Measurements from ENCODE around the gene CRIP1.

Gene CRIP1, protein sequence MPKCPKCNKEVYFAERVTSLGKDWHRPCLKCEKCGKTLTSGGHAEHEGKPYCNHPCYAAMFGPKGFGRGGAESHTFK

DNA sequence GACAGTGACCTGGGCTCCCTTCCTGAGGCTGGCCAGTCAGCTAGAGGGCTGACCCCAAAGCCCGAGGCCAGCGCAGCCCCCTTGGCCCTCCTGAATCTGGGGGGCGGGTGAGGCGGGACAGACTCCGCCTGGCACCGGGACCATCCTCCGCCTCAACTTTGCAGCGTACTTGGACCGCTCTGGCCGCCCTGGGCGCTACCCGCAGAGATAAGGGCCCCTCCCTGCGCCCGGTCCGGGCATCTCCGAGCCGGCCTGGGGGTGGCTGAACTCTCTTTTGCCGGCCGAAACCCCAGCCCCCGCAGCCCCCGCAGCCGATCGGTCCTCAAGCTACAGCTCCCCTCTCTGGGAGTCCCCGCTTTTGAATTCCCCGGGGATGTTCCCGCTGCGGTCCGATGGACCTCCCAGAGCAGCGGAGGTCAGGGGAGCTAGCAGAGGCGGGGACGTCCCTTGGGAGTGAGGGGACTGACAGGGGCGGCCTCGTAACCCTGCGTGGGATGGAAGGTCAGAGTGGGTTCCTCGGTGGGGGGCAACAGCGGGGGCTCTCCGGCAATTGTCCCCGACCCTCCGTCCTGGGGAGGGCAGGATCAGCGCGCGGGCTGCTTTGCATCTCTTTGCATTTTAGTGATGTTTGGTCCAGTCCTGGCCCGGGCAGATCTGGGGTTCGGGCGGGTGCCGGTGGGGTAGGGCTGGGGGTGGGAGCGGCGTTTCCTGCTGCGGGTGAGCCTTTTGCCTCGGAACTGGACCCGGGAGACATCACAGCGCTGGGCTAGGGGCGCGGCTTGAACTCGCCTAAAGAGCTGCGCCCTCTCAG lies at the start of gene CRIP1:
CRIP1 (plus strand) TSS at position 724 of the 811 bp plus-strand sequence. CDS start 374 bp downstream, outside the sequence.
- DNase-seq (ENCODE audit: low read depth, low spot score): no peak

DNA sequence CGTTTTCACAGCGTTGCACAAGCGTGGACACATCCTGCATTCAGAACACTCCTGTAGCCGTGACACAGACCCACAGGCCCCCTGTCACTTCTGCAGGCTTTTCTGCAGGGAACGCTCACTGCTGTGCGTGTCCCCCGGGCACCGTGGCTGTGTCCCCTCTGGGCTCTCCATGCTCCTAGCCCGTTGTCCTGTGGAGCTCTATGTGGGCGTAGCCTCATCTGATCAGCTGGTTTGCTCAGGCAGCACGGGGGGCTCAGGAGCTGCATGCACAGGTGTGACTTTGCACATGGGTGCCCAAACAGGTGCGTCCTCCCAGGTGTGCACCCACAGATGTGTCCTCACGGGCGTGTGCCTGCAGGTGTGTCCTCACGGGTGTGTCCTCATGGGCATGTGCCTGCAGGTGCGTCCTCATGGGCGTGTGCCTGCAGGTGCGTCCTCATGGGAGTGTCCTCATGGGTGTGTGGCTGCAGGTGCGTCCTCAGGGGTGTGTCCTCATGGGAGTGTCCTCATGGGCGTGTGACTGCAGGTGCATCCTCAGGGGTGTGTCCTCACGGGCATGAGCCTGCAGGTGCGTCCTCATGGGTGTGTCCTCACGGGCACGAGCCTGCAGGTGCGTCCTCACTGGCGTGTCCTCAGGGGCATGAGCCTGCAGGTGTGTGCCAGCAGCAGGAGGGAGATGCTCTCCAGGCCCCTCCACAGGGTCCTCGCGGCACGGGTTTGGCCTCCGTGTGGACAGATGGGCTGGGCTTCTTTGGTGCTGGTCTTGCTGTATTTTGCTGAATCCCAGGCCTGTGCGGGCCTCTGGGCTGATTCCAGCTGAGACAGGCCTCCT lies 49.6 kb upstream of the CRIP1 start:
- DNase-seq (ENCODE audit: low read depth, low spot score): no peak

DNA sequence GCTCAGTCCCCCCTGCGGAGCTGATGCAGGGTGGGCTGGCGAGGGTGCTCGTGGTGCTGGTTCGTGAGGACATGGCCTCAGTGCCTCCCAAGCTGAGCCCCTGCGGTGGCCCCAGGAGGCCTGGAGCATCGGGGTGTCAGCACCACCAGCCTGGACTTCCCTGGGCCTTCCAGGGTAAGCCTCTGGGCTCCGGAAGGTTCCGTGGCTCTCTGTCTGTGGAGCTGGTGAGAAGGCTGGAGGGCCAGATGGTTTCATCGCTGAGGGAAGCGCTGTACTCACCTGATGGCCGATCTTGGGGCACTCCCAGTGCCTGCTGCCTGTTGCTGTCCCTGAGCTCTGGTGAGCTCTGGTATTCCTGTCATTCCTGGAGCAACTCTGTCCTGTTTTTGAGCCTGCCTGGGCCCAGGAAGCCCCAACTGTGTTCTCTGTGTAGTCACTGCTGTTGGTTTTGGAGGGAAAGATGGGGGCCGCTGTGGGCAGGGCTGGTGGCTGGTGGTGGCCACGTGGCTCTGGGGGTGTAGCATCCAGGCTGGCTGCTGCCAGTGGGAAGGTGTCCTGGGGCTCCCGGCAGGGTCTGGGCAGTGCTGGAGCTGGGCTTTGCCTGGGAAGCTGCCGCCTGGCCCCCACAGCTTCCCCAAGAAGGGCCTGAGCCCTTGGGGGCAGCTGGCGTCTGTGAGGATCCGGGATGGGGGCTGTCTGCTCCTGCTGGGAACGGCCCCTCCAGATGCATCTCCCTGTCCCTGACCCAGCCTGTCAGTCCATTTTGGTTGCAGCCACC lies 48.8 kb upstream of the CRIP1 start:
- no peak for DNase-seq (ENCODE audit: low read depth, low spot score)

DNA sequence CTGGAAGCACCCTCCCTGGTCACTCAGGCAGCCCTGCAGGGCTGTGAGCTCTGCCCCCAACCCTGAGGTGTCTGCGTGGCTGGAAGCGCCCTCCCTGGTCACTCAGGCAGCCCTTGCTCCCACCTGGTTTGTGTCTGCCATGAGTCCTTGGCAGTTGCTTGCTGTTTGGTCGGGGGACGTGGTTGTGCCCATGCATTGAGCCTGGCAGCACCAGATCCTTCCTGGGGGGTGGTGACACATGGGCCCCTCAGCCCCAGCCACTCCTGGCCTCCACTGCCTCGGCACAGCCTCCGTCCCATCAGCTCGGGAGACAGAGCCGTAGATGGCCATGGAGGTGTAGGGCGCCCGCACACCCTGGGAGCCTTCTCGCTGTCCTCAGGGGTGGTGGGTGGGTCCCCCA lies 47.5 kb upstream of the CRIP1 start:
- no peak for DNase-seq (ENCODE audit: low read depth, low spot score)

DNA sequence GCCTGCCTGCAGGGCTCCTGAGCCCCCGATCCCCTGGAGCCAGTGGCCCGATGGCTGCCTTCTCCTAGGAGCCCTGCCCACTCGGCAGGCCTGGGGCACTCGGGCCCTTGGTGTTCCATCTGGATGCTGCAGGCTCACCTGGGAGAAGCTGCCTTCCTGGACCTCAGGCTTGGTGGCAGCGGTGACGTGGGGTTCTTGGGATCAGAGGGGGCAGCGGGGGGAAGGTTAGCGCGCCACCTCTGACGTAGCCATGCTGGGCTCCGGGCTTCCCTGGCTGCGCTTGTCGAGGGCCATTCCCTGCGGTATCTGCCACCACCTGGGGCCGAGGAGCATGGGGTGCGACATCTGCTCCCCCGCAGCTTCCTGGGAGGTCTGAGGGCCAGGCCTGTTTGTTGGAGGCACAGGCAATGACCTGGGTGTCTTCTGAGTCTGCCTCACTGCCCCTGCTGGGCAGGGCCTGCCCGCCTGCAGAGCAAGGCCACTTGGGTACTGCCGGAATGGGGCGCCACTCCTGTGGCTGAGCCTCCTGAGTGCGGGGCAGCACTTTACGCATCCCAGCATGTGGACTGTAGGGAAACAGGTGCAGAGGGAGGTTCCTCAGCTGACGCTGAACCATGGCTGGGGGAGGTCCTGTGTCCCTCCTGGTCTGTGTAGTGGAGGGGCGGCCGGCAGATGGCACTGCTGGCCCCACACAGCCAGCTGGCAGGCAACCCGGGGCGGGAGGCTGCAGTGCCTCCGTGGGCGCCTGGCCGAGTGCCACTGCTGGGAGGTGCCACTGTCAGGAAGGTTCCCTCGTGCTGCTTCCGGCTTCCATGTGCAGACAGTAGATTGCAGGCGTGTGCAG lies 46.8 kb upstream of the CRIP1 start:
- no peak for DNase-seq (ENCODE audit: low read depth, low spot score)

DNA sequence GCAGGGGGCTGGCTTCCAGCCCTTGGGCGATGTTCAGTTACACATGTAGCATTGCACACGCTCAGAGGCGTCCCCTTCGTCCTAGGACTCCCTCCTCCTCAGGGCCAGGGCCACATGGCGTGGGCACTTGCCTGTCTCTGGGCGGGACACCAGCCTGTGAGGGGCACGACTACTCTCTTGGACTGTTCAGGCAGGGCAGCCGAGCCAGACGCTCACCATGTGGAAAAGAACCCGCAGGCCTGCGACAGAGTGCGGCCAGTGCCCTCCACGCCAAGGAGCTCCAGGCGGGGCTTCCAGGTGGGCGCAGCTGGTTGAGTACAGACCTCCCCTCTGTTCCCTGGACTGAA lies 46.2 kb upstream of the CRIP1 start:
- DNase-seq (ENCODE audit: low read depth, low spot score): no peak

DNA sequence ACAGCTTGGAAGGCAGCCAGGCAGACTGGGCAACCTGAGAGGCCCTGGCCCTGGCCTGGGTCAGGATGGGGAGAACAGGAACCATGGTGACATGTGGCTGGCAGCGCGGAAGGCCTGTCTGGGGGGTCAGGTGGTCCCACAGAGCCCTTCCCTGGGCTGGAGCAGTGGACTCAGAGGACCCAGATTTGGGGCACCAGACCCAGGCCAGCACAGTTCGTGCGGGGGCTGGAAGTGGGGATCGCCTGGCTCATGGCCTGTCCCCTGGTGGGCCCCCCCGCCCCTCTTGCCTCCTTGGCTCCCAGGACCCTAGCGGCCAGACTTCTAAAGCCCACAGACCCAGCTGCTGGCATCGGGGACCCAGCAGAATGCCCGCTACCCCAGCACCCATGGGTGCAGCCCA lies 45.7 kb upstream of the CRIP1 start:
- DNase-seq (ENCODE audit: low read depth, low spot score): no peak

DNA sequence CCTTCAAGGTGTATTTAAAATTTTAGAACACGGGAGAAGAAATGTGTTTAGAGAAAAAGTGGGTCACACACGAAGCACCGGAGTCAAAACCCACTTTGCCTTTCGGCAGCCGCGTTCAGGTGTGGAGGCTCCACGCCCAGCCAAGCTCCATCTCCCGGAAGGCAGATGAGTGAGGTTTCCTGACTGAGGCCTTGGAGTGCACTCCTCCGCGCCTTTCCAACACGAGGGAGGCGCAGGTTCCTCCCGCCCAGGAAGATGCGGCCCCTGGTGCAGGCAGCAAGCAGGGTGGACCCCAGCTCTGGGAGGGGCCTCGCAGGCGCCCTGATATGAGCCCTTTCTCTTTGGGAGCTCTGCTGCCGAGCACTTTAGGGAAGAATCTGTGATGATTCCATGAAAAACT lies 44.6 kb upstream of the CRIP1 start:
- no peak for DNase-seq (ENCODE audit: low read depth, low spot score)

DNA sequence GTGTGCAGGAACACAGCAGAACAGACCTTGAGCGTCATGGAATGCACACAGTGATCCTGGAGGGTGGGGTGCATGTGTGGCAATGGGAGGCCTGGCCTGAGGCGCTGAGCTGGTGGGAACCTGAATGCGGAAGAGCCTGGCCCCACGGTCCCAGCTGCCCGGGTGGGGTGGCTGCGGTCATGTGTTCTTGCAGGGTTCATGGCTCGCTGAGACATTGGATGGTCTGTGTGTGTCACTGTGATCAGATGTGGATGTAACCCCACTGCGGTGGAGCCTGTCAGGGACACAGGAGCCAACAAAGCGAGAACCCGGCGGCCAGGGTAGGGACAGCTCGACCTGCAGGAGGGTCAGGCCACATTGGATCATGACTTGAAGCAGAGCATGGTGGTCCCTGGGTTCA lies 43.9 kb upstream of the CRIP1 start:
- DNase-seq (ENCODE audit: low read depth, low spot score): no peak

DNA sequence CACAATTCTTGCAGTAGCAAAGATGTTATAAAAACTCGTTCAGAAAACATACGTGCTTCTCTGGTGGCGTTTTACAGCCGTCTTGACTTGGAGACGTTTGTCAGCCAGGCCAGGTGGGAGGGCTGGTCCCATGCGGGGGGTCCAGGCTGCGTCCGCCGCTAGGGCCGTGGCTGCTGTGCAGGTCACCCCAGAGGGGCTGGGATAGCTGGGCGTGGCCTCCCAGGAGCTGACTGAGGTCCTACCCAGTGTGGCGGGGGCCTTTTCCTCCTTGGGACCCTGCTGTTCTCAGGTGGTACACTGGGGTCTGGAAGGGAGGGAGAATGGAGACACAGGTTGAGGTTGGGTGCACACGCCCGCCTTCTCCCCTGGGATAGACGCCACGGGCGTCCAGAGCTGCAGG lies 41.8 kb upstream of the CRIP1 start:
- no peak for DNase-seq (ENCODE audit: low read depth, low spot score)

DNA sequence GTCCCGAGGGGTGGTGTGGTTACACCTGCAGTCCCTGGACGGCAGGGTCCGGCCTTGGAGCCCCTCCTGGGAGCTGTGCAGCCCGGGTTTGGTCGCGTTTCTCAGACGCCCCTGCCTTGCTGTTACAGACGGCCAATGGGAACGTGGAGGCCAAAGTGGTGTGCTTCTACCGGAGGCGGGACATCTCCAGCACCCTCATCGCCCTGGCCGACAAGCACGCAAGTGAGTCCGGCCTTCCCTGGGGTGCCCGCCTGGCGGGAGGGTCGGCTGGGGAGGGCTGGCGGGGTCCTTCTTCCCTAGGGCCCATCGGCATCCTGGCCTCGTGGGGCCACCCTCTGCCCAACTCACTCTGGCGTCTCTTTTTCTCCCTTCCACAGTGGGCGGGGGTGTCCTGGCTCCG lies 41.4 kb upstream of the CRIP1 start:
- no peak for DNase-seq (ENCODE audit: low read depth, low spot score)

DNA sequence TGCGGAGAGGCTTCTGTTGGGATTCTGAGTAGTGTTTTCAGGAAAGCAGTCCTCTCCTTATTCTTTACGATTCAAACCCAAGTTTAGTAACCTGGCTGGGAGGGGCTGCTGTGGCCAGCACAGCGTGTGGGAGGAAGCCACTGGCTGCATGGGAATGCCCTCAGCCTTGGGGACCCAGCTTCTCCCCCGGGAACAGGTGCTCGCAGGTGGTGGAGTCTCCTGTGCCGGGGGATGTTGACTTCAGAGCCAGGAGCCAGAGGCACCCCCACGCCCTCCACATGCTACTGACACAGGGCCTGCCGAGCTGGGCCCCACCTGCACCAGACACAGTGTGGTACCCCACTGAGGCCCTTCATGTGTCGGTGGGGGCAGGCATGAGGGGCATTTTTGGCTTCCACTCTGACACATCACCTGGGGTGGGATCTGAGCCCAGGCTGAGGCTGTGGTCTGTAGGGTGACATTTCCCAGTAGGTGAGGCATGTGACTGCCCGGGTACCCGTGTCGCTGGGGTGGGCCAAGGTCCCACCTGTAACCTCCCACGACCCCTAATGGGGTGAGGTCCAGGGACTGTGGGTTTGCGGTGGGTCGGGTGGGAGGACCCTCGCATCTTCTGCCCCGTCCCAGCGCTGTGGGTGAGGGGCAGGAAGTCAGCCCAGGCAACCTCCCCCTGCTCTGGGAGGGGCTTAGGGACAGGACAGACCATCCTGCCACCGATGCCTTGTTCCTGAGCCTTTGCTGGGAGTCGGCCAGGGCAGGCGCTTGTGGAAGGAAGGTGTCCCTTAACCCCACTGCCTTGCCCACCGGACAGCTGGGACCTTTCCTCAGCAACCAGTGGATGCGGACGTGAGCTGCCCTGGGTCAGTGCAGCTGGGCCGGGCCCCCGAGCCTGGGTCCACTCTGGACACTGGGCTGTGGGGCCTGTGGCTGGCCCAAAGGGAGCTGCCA lies 40.5 kb upstream of the CRIP1 start:
- no peak for DNase-seq (ENCODE audit: low read depth, low spot score)

DNA sequence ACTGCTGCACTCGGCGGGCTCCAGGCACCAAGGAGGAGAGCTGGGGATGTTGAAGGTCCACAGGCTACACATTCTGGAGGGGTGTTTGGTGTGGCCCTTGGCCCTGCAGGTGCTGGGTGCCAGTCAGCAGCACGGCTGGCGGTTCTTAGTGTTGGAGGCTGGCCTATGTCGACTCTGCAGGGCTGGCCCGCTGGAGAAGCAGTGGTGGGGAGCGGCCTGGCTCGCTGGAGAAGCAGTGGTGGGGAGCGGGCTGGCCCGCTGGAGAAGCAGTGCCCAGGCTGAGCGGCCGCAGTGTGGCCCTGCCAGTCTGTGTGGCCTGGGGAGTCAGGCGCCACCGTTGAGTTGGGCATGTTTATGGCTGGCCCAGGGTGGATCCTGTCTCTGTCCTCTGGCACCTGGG lies 39.7 kb upstream of the CRIP1 start:
- no peak for DNase-seq (ENCODE audit: low read depth, low spot score)

DNA sequence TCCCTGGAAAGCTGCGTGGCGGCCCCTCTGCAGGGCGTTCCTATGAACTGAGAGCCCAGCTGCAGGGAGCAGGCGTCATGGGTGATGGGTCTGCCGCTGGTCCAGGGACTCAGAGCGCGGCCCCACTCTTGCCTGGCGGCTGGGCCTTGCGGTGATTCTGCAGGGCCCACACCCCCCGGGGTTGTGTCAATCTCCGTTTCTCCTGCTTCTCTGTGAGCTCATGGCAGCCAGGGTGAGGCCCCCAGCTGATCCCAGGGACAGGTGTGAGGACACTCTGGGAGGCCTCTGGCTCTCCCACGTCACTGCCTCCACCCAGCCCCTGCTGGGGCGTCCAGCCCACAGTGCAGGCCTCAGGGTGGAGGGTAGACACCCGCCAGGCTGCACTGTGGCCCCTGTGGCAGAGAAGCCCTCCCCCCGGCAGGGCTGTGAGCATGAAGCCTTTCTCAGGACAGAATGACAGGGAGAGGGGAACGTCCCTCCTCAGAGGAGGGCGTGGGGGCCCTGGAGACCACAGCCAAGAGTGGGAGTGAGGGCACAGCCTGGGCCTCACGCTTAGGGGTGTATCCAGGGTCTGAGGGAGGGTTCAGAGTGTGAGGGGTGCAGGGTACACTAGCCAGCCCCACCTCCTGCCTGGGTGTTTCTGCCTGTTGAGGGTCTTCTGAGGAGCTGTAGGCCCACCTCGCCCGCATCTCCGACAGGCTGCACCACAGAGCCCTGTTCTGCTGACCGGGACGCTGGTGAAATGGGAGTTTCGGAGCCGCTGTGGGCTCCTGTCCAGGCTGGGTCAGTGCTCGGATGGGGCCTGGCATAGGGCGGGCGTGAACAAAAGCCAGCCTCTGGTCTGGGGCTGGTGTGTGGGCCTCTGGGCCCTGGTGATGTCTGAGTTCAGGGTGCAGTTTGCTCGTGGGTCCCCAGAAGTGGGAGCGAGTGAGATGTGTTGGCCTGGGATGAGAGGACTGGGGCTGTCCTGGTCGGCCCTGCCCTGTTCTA lies 38.7 kb upstream of the CRIP1 start:
- no peak for DNase-seq (ENCODE audit: low read depth, low spot score)

DNA sequence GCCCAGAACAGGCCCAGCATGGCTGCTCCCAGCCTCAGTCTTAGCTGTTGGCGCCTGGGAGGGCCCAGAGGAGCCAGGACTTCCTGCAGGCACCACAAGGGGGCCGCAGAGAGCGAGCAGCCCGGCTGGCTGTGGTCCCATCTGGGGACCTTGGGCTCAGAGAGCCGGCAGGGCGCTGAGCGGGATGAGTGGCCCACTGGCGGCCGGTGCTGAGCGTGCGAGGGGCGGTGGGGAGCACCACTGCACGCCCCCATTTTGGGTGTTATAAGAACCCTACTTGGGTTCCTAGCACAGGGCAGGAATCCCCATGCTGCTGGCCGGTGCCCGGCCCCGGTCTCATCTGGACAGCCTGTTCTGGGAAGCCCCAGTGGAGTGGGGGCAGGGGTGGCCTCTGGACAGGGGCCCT lies 38.0 kb upstream of the CRIP1 start:
- peak; percentile 13 for DNase-seq (ENCODE audit: low read depth, low spot score)

DNA sequence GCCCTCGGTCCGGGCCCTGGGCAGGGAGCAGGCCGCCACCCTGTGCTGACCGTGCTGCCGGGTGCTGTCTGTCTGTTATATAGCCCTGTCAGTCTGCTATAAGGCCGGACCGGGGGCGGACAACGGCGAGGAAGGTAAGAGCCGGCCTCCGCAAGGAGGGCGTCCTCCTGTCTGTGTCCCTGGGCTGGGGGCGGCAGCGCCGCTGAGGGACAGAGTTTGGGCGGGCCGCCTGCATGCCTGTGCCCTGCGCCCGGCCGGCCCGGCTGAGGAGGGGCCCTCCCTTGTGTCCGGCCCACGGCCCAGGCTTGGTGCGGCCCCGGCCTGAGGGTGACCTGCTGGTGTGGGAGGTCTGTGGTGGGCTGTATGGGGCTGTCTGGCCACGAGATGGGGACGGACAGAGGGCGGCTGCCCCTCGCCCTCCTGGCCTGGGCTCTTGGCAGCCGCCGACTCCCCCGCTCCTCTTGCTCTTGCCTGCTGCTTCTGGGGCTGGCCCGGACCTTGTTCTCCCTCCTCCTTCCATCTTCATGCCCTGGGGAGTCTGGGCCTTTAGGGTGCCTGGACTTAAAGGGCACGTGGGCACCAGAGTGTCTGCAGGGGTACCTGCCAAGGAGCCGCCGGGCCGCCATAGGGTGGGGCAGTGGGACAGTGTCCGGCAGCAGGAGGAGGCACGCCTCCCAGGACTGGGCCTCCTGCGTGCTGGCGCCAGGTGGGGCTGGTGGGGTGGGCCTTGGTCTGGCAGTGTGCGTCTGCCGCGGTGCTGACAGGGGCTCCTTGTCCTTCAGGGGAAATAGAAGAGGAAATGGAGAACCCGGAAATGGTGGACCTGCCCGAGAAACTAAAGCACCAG lies 37.2 kb upstream of the CRIP1 start:
- no peak for DNase-seq (ENCODE audit: low read depth, low spot score)

DNA sequence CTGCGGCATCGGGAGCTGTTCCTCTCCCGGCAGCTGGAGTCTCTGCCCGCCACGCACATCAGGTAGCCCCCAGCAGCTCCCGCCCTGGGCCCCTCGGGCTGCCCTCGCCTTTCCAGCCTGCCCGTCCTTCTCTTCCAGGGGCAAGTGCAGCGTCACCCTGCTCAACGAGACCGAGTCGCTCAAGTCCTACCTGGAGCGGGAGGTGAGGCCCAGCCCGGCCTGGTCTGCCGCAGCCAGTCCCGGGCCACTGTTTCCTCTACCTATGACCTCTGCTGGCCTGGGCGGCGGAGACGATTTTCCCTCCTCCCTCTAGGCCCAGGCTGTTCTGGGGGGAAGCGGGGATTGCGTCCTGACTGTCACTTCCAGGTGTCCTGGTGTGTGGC lies 36.6 kb upstream of the CRIP1 start:
- no peak for DNase-seq (ENCODE audit: low read depth, low spot score)
